Endothelial cell of umbilical vein (primary cell): ENCODE measurements around the gene OTULIN. TPM values are rescaled to one million over a fixed set of nuclear protein-coding genes. Genes with fewer than 3 reads are reported as not detected.

Experiments
- BruUV-seq: library from RNA; stranded (reverse); fragments of 400-500 nt; replicated peaks from 2 replicates; lab custom pipeline; 2021; lab: Mats Ljungman, UMichigan
- CTCF ChIA-PET: fragments of 300-600, 350-600 bp; sonication (Branson Sonifier 250); formaldehyde crosslinking; loops from one replicate; lab custom pipeline; 2021; ENCODE audit warnings: antibody characterized with exemption, inconsistent platforms; lab: Charles Lee
- POLR2A ChIA-PET: fragments of 300-600, 350-600 bp; sonication (Branson Sonifier 250); formaldehyde crosslinking; loops from one replicate; lab custom pipeline; 2021; ENCODE audit warnings: antibody characterized with exemption, inconsistent platforms; lab: Charles Lee
- DNase-seq: peaks from one replicate; pipeline ENCODE4 v3.0.0-alpha.2; 2011; ENCODE audit warnings: low read depth, low spot score
- FAIRE-seq: peaks from 2 replicates; lab custom pipeline; 2011; peaks lifted over from hg19 to GRCh38; lab: Jason Lieb, UNC
- H2AFZ ChIP-seq: 2 replicates; pipeline ENCODE4 v1.6.0; 2012; ENCODE audit warnings: low read depth, low read length, control low read depth, inconsistent platforms
- H3K27ac ChIP-seq: 2 replicates; pipeline ENCODE4 v1.5.1; 2011; ENCODE audit warnings: low read depth, mild to moderate bottlenecking, control low read depth, low read length, moderate library complexity; ENCODE audit not compliant: insufficient read depth
- H3K27me3 ChIP-seq, 2 experiments: 2 replicates each; pipeline versions ENCODE4 v1.6.0 to v1.6.1; 2011; ENCODE audit warnings: low read length in 2 of 2, mixed read lengths in 1 of 2; ENCODE audit not compliant: control insufficient read depth in 2 of 2, insufficient read depth in 2 of 2
- H3K36me3 ChIP-seq, 2 experiments: 2 replicates in 1 of 2; 3 replicates in 1 of 2; pipeline ENCODE4 v1.5.1; 2011; ENCODE audit warnings: low read length in 2 of 2, mild to moderate bottlenecking in 1 of 2, moderate library complexity in 1 of 2; ENCODE audit not compliant: control insufficient read depth in 2 of 2, insufficient read depth in 2 of 2; ENCODE audit errors: extremely low read depth in 1 of 2
- H3K4me1 ChIP-seq: 3 replicates; pipeline ENCODE4 v1.5.1; 2011; ENCODE audit warnings: mild to moderate bottlenecking, low read length; ENCODE audit not compliant: control insufficient read depth, insufficient read depth; ENCODE audit errors: extremely low read depth
- H3K4me2 ChIP-seq: 2 replicates; pipeline ENCODE4 v1.6.1; 2011; ENCODE audit warnings: low read length, control low read depth, mixed read lengths; ENCODE audit not compliant: insufficient read depth
- H3K4me3 ChIP-seq, 3 experiments: fragments of 200-600 bp in 1 of 3; sonication (generic), shearing (Covaris generic) in 1 of 3; replicated peaks in 1 of 3; 2 replicates each; pipeline ENCODE4 v1.5.1; 2011 to 2016; ENCODE audit warnings: control low read depth in 3 of 3, low read length in 3 of 3, mild to moderate bottlenecking in 2 of 3, inconsistent platforms in 1 of 3, low read depth in 1 of 3, moderate library complexity in 1 of 3; ENCODE audit not compliant: insufficient read depth in 1 of 3
- H3K79me2 ChIP-seq: 2 replicates; pipeline ENCODE4 v1.6.0; 2012; ENCODE audit warnings: low read length, inconsistent platforms; ENCODE audit not compliant: control insufficient read depth, insufficient read depth
- H3K9ac ChIP-seq: replicated peaks from 2 replicates; pipeline ENCODE3; 2011; ENCODE audit warnings: low read length, control low read depth; ENCODE audit not compliant: insufficient read depth; ENCODE audit errors: extremely low read depth
- H3K9me1 ChIP-seq: replicated peaks from 3 replicates; pipeline ENCODE4 v1.6.0; 2011; ENCODE audit warnings: mild to moderate bottlenecking, low read length; ENCODE audit not compliant: control insufficient read depth, insufficient read depth; ENCODE audit errors: extremely low read depth
- H3K9me3 ChIP-seq: replicated peaks from 2 replicates; pipeline ENCODE4 v1.5.1; 2012; ENCODE audit warnings: low read length, inconsistent platforms; ENCODE audit not compliant: control insufficient read depth, insufficient read depth
- H4K20me1 ChIP-seq: replicated peaks from 2 replicates; pipeline ENCODE3; 2011; ENCODE audit warnings: mild to moderate bottlenecking, low read length; ENCODE audit not compliant: control insufficient read depth, insufficient read depth; ENCODE audit errors: extremely low read depth
- CTCF ChIP-seq, 2 donors: IDR thresholded peaks; 1 replicate in 1 of 2; 2 replicates in 1 of 2; pipeline ENCODE4 v1.5.1; 2011; ENCODE audit warnings: low read length in 2 of 2, mild to moderate bottlenecking in 2 of 2, moderate library complexity in 2 of 2, control low read depth in 1 of 2, inconsistent platforms in 1 of 2, low read depth in 1 of 2; ENCODE audit not compliant: insufficient read depth in 1 of 2; ENCODE audit errors: extremely low read depth in 1 of 2
- EZH2 ChIP-seq: IDR thresholded peaks from 2 replicates; pipeline ENCODE4 v1.6.1; 2012; ENCODE audit warnings: borderline replicate concordance, low read depth, mild to moderate bottlenecking, moderate library complexity, low read length, inconsistent platforms; ENCODE audit not compliant: severe bottlenecking
- FOS ChIP-seq: IDR thresholded peaks from 2 replicates; pipeline ENCODE4 v1.6.1; 2011; ENCODE audit warnings: mild to moderate bottlenecking, low read length, moderate library complexity, borderline replicate concordance; ENCODE audit not compliant: insufficient read depth
- GATA2 ChIP-seq: IDR thresholded peaks from 2 replicates; pipeline ENCODE4 v1.7.0; 2011; ENCODE audit warnings: low read depth, mild to moderate bottlenecking, moderate library complexity, mixed read lengths, low read length; ENCODE audit not compliant: insufficient read length, insufficient read depth
- JUN ChIP-seq: IDR thresholded peaks from 2 replicates; pipeline ENCODE4 v1.6.1; 2011; ENCODE audit warnings: borderline replicate concordance, low read depth; ENCODE audit not compliant: insufficient read length, insufficient read depth
- MYC ChIP-seq: IDR thresholded peaks from one replicate; pipeline ENCODE4 v1.6.1; 2011; ENCODE audit warnings: mild to moderate bottlenecking, low read depth, low read length
- POLR2A ChIP-seq: IDR thresholded peaks from 2 replicates; pipeline ENCODE4 v1.6.1; 2012; ENCODE audit warnings: low read depth, mild to moderate bottlenecking, control low read depth, low read length
- POLR2AphosphoS5 ChIP-seq: IDR thresholded peaks from 2 replicates; pipeline ENCODE4 v1.6.1; 2012; ENCODE audit warnings: low read depth, mild to moderate bottlenecking, control low read depth, low read length, moderate library complexity; ENCODE audit not compliant: insufficient read depth
- dilution Hi-C: fragments of 300-500 bp; cut with MboI; formaldehyde crosslinking; loops from one replicate; pipeline ENCODE4 v1.15.0; 2019; ENCODE audit warnings: low sequenced_read_pairs; ENCODE audit not compliant: extremely low pct_ligation_motif_present
- intact Hi-C: fragments of 100-400 bp; cut with micrococcal nuclease; formaldehyde crosslinking; loops from one replicate; pipeline ENCODE4 v1.10.0; 2022
- polyA plus RNA-seq, 4 experiments: library from polyadenylated mRNA; depleted of rRNA in 3 of 4; stranded (reverse) in 3 of 4; unstranded in 1 of 4; fragments of >200 nt; gene quantifications; 2 replicates each; pipeline versions ENCODE4 v1.2.1 to v1.2.3, GENCODE V29; 2011 to 2012; ENCODE audit warnings: missing spikeins in 1 of 4
- total RNA-seq: library from RNA; stranded (reverse); gene quantifications from 2 replicates; pipeline ENCODE4 v1.2.3, GENCODE V29; 2021
- TF ChIP-seq, protein P1 (sequence below): IDR thresholded peaks from 2 replicates; pipeline ENCODE4 v1.6.1; 2011; ENCODE audit not compliant: insufficient read depth, insufficient read length

The OTULIN gene
- total and polyA plus RNA-seq, 2 donors (not counting 3 experiments of a cell fraction or from before 2014, with no cell fraction given) = 7.8 to 30.2 TPM

- dilution Hi-C loops = no loop called here
- no peaks in the 10 kb centered on the region for H3K9me1 ChIP-seq
- no peak overlapping the region for H3K27ac ChIP-seq
- H3K9me3 ChIP-seq = no peaks in the 10 kb centered on the region
- H3K27me3 ChIP-seq = no peaks in the 10 kb centered on the region
- intact Hi-C loops = no loop called here
- H3K4me2 ChIP-seq = no peak overlapping the region
- peaks cover 89% of the 10 kb centered on the region for H3K79me2 ChIP-seq
- DNase-seq (no peak), FAIRE-seq (no peak)
- TF ChIP-seq POLR2A (no peak), CTCF (IDR thresholded peaks at IDR 0.05; ENCODE audit: extremely low read depth in 1 of 2, insufficient read depth in 1 of 2, low read depth in 1 of 2, low read length in 2 of 2) (no peak), GATA2 (no peak), EZH2 (no peak), JUN (no peak), MYC (no peak), FOS (no peak), POLR2AphosphoS5 (no peak)
- TF ChIP-seq, protein P1, sequence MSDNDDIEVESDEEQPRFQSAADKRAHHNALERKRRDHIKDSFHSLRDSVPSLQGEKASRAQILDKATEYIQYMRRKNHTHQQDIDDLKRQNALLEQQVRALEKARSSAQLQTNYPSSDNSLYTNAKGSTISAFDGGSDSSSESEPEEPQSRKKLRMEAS = no peak
- H3K9ac ChIP-seq = no peak overlapping the region
- H3K36me3 ChIP-seq = no peaks in the 10 kb centered on the region
- H3K4me1 ChIP-seq = peaks cover 9% of the 10 kb centered on the region
- no peak overlapping the region for H2AFZ ChIP-seq
- no peak overlapping the region for H3K4me3 ChIP-seq
- ChIA-PET POLR2A (no interaction called here), CTCF (interaction anchor here (6.4 kb wide), 1 partner anchor 13 kb away, joined by 38 read pairs; no protein-coding TSS in a partner anchor)
- BruUV-seq = no TSS peak
- H4K20me1 ChIP-seq = peaks cover 3% of the 10 kb centered on the region
Measured at GRCh38 chr5:14672082-14672481, 7.6 kb downstream of the OTULIN start.
